DMS53 treated with DMSO at 0.1 percent for 48 hours (cell line): ENCODE measurements around the gene EME1.
"Not testable (repeated sequence)": the region's sequence is repeated elsewhere in the genome, so short reads cannot be mapped to it uniquely, and the experiment has no call there.

Experiments used
- DNase-seq: peaks from one replicate; lab custom pipeline; 2025; ENCODE audit not compliant: unreplicated experiment; lab: John Stamatoyannopoulos, UW

Gene EME1

GRCh38 chr17:50424246-50424995 is 51.4 kb downstream of the EME1 start:
- no peak for DNase-seq

- no peak for DNase-seq
These were observed 52.1 kb downstream of the EME1 start for GRCh38 chr17:50424996-50425681.

GRCh38 chr17:50425682-50426471 is 52.8 kb downstream of the EME1 start, which contains the start of gene ACSF2:
Gene ACSF2, plus strand, starts transcription at chr17:50426218. Its CDS starts 44 bp downstream, at chr17:50426262.
- no peak for DNase-seq

- DNase-seq: no peak
These were observed 53.4 kb downstream of the EME1 start for GRCh38 chr17:50426472-50426782.

GRCh38 chr17:50426814-50427787 is 54.1 kb downstream of the EME1 start:
- DNase-seq: peak; percentile 37

GRCh38 chr17:50428126-50428525 is 55.1 kb downstream of the EME1 start:
- not testable (repeated sequence) for DNase-seq

- DNase-seq: no peak
These were observed 55.9 kb downstream of the EME1 start for GRCh38 chr17:50428831-50429424.

- DNase-seq: no peak
These were observed 56.8 kb downstream of the EME1 start for GRCh38 chr17:50429793-50430192.
